Measurements from ENCODE around the gene SYNPO2. TPM values are rescaled to one million over a fixed set of nuclear protein-coding genes. Genes with fewer than 3 reads are reported as not detected.

Gene SYNPO2
- polyA plus RNA-seq, 1 donor (not counting 4 experiments of a cell fraction or from before 2014, with no cell fraction given) = 0.34 TPM

DNA sequence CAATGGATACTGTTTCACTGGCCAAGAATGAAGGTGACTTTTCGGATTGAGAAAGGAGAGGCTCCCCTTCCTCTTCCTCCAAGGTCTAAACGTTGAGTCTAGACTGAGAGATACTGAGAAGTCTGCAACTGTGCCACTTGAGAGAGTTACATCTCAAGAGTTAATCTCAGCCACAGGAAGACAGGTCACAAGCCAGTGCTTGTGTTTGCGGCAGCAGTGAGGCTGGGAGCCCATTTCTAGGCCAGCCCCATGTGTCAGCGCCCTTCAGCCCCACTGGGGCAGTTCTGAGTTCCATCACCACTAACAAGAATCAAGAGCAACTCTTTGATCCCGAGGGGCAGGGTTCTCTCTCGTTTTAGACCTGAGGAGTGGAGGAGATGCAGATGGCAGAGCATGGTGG is 45.4 kb upstream of the SYNPO2 start:
- peak; percentile 9 for FAIRE-seq
- no peaks in the 10 kb centered on the region for H3K9me1 ChIP-seq (ENCODE audit: control insufficient read depth, extremely low read depth, insufficient read depth, low read length)
- no peaks in the 10 kb centered on the region for H3K79me2 ChIP-seq (ENCODE audit: control insufficient read depth, insufficient read depth, low read length)
- no peaks in the 10 kb centered on the region for H3K27me3 ChIP-seq (ENCODE audit: control insufficient read depth, extremely low read depth, insufficient read depth, low read length)
- H3K9me3 ChIP-seq (ENCODE audit: control insufficient read depth, low read depth, low read length) = no peaks in the 10 kb centered on the region
- peaks cover 7% of the 10 kb centered on the region for H3K4me1 ChIP-seq (ENCODE audit: control insufficient read depth, extremely low read depth, insufficient read depth, low read length)
- no peak for TF ChIP-seq EZH2 (IDR thresholded peaks at IDR 0.05; ENCODE audit: low read length)
- TF ChIP-seq, protein P1, sequence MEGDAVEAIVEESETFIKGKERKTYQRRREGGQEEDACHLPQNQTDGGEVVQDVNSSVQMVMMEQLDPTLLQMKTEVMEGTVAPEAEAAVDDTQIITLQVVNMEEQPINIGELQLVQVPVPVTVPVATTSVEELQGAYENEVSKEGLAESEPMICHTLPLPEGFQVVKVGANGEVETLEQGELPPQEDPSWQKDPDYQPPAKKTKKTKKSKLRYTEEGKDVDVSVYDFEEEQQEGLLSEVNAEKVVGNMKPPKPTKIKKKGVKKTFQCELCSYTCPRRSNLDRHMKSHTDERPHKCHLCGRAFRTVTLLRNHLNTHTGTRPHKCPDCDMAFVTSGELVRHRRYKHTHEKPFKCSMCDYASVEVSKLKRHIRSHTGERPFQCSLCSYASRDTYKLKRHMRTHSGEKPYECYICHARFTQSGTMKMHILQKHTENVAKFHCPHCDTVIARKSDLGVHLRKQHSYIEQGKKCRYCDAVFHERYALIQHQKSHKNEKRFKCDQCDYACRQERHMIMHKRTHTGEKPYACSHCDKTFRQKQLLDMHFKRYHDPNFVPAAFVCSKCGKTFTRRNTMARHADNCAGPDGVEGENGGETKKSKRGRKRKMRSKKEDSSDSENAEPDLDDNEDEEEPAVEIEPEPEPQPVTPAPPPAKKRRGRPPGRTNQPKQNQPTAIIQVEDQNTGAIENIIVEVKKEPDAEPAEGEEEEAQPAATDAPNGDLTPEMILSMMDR (optimal IDR thresholded peaks at IDR 0.05 in 1 of 3, IDR thresholded peaks at IDR 0.05 in 1 of 3, conservative IDR thresholded peaks at IDR 0.05 in 1 of 3; ENCODE audit: extremely low read depth in 1 of 3, insufficient read depth in 2 of 3, low read length in 3 of 3) = no peak
- no peaks in the 10 kb centered on the region for H4K20me1 ChIP-seq (ENCODE audit: control insufficient read depth, extremely low read depth, insufficient read depth, low read length)
- dilution Hi-C loops (cut with MboI; ENCODE audit: extremely low pct_ligation_motif_present, low sequenced_read_pairs) = no loop called here
- no peaks in the 10 kb centered on the region for H3K36me3 ChIP-seq (ENCODE audit: control insufficient read depth in 2 of 2, extremely low read depth in 1 of 2, insufficient read depth in 2 of 2, low read length in 2 of 2)
- no peak for DNase-seq (ENCODE audit: low read depth, low spot score)
- no peak overlapping the region for H3K27ac ChIP-seq (ENCODE audit: control insufficient read depth, insufficient read depth, low read length)
- H3K4me2 ChIP-seq (ENCODE audit: control insufficient read depth, extremely low read depth, insufficient read depth, low read depth, low read length) = no peak overlapping the region
- no peak overlapping the region for H3K4me3 ChIP-seq (ENCODE audit: control insufficient read depth in 2 of 3, extremely low read depth in 1 of 3, insufficient read depth in 2 of 3, low read depth in 1 of 3, low read length in 3 of 3)
- H3K9ac ChIP-seq (ENCODE audit: control insufficient read depth, extremely low read depth, insufficient read depth, low read length) = no peak overlapping the region
- H2AFZ ChIP-seq (ENCODE audit: control insufficient read depth, low read length) = no peak overlapping the region

DNA sequence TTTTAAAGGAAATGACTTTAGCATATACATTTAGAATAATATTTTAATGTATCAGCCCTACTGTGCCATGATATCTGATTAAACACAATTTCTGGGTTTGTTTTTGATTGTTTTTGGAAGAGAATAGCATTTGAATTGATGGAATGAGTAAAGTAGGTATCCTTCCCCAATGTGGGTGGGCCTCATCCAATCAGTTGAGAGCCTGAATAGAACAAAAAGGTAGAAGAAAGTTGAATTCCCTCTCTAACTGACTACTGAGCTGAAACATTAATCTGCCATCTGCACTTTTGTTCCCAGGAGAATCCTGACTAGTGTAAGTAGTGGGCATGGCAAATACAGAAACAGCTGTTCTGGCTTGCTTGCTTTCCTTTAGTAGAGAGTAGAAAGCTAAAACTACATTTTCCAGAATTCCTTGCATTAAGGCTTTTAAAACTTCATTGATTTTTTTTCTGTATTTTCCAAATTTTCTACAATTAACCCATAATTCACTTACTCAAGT is 43.1 kb upstream of the SYNPO2 start:
- FAIRE-seq = no peak
- H3K4me2 ChIP-seq (ENCODE audit: control insufficient read depth, extremely low read depth, insufficient read depth, low read depth, low read length) = no peak overlapping the region
- no peaks in the 10 kb centered on the region for H3K9me1 ChIP-seq (ENCODE audit: control insufficient read depth, extremely low read depth, insufficient read depth, low read length)
- H3K9me3 ChIP-seq (ENCODE audit: control insufficient read depth, low read depth, low read length) = no peaks in the 10 kb centered on the region
- H3K9ac ChIP-seq (ENCODE audit: control insufficient read depth, extremely low read depth, insufficient read depth, low read length) = no peak overlapping the region
- H3K79me2 ChIP-seq (ENCODE audit: control insufficient read depth, insufficient read depth, low read length) = no peaks in the 10 kb centered on the region
- no peaks in the 10 kb centered on the region for H3K27me3 ChIP-seq (ENCODE audit: control insufficient read depth, extremely low read depth, insufficient read depth, low read length)
- H3K4me3 ChIP-seq (ENCODE audit: control insufficient read depth in 2 of 3, extremely low read depth in 1 of 3, insufficient read depth in 2 of 3, low read depth in 1 of 3, low read length in 3 of 3) = no peak overlapping the region
- dilution Hi-C loops (cut with MboI; ENCODE audit: extremely low pct_ligation_motif_present, low sequenced_read_pairs) = no loop called here
- no peak overlapping the region for H2AFZ ChIP-seq (ENCODE audit: control insufficient read depth, low read length)
- peaks cover 9% of the 10 kb centered on the region for H3K4me1 ChIP-seq (ENCODE audit: control insufficient read depth, extremely low read depth, insufficient read depth, low read length)
- H3K36me3 ChIP-seq (ENCODE audit: control insufficient read depth in 2 of 2, extremely low read depth in 1 of 2, insufficient read depth in 2 of 2, low read length in 2 of 2) = no peaks in the 10 kb centered on the region
- no peak for DNase-seq (ENCODE audit: low read depth, low spot score)
- no peaks in the 10 kb centered on the region for H4K20me1 ChIP-seq (ENCODE audit: control insufficient read depth, extremely low read depth, insufficient read depth, low read length)
- no peak for TF ChIP-seq EZH2 (IDR thresholded peaks at IDR 0.05; ENCODE audit: low read length)
- TF ChIP-seq, protein P1 (optimal IDR thresholded peaks at IDR 0.05 in 1 of 3, IDR thresholded peaks at IDR 0.05 in 1 of 3, conservative IDR thresholded peaks at IDR 0.05 in 1 of 3; ENCODE audit: extremely low read depth in 1 of 3, insufficient read depth in 2 of 3, low read length in 3 of 3) = no peak
- no peak overlapping the region for H3K27ac ChIP-seq (ENCODE audit: control insufficient read depth, insufficient read depth, low read length)
